Fibroblast of lung (primary cell): Measurements from ENCODE around the gene GRIN2A. TPM values are rescaled to one million over a fixed set of nuclear protein-coding genes. Genes with fewer than 3 reads are reported as not detected.
A peak's percentile ranks its signal among the peaks of the same experiment; 100 is the strongest.

Experiments used
- DNase-seq, 2 donors: peaks; one replicate each; pipeline versions ENCODE4 v3.0.0 to v3.0.0-alpha.2; 2010; ENCODE audit warnings: low read depth in 2 of 2
- H2AFZ ChIP-seq: 2 replicates; pipeline ENCODE4 v1.5.1; 2012; ENCODE audit warnings: low read length, control low read depth, inconsistent platforms
- H3K27ac ChIP-seq: 2 replicates; pipeline ENCODE4 v1.5.1; 2011; ENCODE audit warnings: low read length, control low read depth; ENCODE audit not compliant: insufficient read depth
- H3K27me3 ChIP-seq: 2 replicates; pipeline ENCODE4 v1.5.1; 2011; ENCODE audit warnings: mild to moderate bottlenecking, low read length; ENCODE audit not compliant: control insufficient read depth, insufficient read depth
- H3K36me3 ChIP-seq: 2 replicates; pipeline ENCODE4 v1.5.1; 2011; ENCODE audit warnings: low read length; ENCODE audit not compliant: control insufficient read depth, insufficient read depth
- H3K4me1 ChIP-seq: 2 replicates; pipeline ENCODE4 v1.5.1; 2011; ENCODE audit warnings: low read length; ENCODE audit not compliant: control insufficient read depth, insufficient read depth; ENCODE audit errors: extremely low read depth
- H3K4me2 ChIP-seq: 2 replicates; pipeline ENCODE4 v1.5.1; 2011; ENCODE audit warnings: low read length, control low read depth; ENCODE audit not compliant: insufficient read depth; ENCODE audit errors: extremely low read depth
- H3K4me3 ChIP-seq, 4 experiments: fragments of 200-600 bp in 1 of 4; sonication (generic) in 1 of 4; replicated peaks in 1 of 4; 2 replicates each; pipeline ENCODE4 v1.5.1; 2011 to 2016; ENCODE audit warnings: low read length in 4 of 4, low read depth in 3 of 4, mild to moderate bottlenecking in 3 of 4, control low read depth in 2 of 4, inconsistent platforms in 1 of 4, mixed read lengths in 1 of 4; ENCODE audit not compliant: insufficient read depth in 1 of 4; ENCODE audit errors: control extremely low read depth in 1 of 4
- H3K79me2 ChIP-seq: 2 replicates; pipeline ENCODE4 v1.5.1; 2012; ENCODE audit warnings: mild to moderate bottlenecking, low read length, inconsistent platforms; ENCODE audit not compliant: control insufficient read depth, insufficient read depth
- H3K9ac ChIP-seq: 2 replicates; pipeline ENCODE4 v1.5.1; 2011; ENCODE audit warnings: mild to moderate bottlenecking, low read length, control low read depth; ENCODE audit not compliant: insufficient read depth
- H3K9me3 ChIP-seq: 2 replicates; pipeline ENCODE4 v1.5.1; 2012; ENCODE audit warnings: low read depth, low read length; ENCODE audit not compliant: control insufficient read depth, insufficient read depth
- H4K20me1 ChIP-seq: 2 replicates; pipeline ENCODE4 v1.5.1; 2011; ENCODE audit warnings: low read length; ENCODE audit not compliant: control insufficient read depth, insufficient read depth; ENCODE audit errors: extremely low read depth
- EZH2 ChIP-seq: IDR thresholded peaks from 2 replicates; pipeline ENCODE4 v1.5.1; 2012; ENCODE audit warnings: low read length, control low read depth, mild to moderate bottlenecking; ENCODE audit errors: missing control alignments
- polyA plus RNA-seq, 2 donors: library from polyadenylated mRNA; depleted of rRNA in 1 of 2; stranded (reverse) in 1 of 2; unstranded in 1 of 2; fragments of >200 nt; gene quantifications; 2 replicates each; pipeline ENCODE4 v1.2.1, GENCODE V29; 2011 to 2012; ENCODE audit warnings: missing spikeins in 1 of 2
- total RNA-seq: library from RNA; depleted of rRNA; stranded (reverse); fragments of >200 nt; gene quantifications from 2 replicates; pipeline ENCODE4 v1.2.1, GENCODE V29; 2014
- TF ChIP-seq, protein P1 (sequence below), 2 donors: IDR thresholded peaks in 1 of 2; conservative IDR thresholded peaks in 1 of 2; 1 replicate in 1 of 2; 2 replicates in 1 of 2; pipeline ENCODE4 v1.5.1; 2011 to 2012; ENCODE audit warnings: low read length in 2 of 2, control low read depth in 1 of 2, inconsistent platforms in 1 of 2, low read depth in 1 of 2, mild to moderate bottlenecking in 1 of 2

GRIN2A gene
- total and polyA plus RNA-seq, 2 donors (not counting 1 experiment from before 2014, with no cell fraction given), result 0.15 to 0.33 TPM

DNA sequence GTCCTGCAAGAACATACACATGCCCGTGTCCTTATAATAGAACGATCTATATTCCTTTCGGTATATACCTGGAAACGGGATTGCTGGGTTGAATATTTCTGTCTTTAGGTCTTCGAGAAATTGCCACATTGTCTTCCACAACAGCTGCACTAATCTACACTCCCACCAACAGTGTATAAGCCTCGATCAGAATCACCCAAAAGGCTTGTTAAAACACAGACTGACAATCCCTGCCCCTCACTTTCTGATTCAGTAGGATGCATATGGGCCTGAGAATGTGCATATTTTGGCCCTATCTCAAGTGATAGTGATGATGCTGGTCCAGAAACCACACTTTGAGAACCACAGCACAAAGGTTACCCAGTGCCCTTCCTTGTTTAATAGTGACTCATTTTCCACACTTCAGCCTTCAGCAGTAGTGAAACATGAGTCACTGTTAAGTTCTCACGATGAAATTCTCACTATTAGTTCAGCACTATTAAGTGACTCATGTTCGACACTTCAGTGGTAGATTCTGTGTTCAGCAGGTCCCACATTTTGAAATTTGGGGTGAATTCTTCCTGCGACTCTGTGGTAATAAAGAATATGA is 215.6 kb downstream of the GRIN2A start:
- Histone ChIP-seq H3K4me2 (no peak overlapping the region), H4K20me1 (no peaks in the 10 kb centered on the region), H3K27ac (no peak overlapping the region), H3K9me3 (no peaks in the 10 kb centered on the region), H3K36me3 (no peaks in the 10 kb centered on the region), H2AFZ (no peak overlapping the region), H3K4me3 (no peak overlapping the region), H3K4me1 (no peaks in the 10 kb centered on the region), H3K9ac (no peak overlapping the region), H3K79me2 (no peaks in the 10 kb centered on the region), H3K27me3 (no peaks in the 10 kb centered on the region)
- no peak for TF ChIP-seq EZH2
- TF ChIP-seq, protein P1, sequence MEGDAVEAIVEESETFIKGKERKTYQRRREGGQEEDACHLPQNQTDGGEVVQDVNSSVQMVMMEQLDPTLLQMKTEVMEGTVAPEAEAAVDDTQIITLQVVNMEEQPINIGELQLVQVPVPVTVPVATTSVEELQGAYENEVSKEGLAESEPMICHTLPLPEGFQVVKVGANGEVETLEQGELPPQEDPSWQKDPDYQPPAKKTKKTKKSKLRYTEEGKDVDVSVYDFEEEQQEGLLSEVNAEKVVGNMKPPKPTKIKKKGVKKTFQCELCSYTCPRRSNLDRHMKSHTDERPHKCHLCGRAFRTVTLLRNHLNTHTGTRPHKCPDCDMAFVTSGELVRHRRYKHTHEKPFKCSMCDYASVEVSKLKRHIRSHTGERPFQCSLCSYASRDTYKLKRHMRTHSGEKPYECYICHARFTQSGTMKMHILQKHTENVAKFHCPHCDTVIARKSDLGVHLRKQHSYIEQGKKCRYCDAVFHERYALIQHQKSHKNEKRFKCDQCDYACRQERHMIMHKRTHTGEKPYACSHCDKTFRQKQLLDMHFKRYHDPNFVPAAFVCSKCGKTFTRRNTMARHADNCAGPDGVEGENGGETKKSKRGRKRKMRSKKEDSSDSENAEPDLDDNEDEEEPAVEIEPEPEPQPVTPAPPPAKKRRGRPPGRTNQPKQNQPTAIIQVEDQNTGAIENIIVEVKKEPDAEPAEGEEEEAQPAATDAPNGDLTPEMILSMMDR (conservative IDR thresholded peaks at IDR 0.05 in 1 of 2, IDR thresholded peaks at IDR 0.05 in 1 of 2; ENCODE audit: low read depth in 1 of 2, low read length in 2 of 2), result no peak
- peak in 1 of 2 donors; percentile 80 for DNase-seq

DNA sequence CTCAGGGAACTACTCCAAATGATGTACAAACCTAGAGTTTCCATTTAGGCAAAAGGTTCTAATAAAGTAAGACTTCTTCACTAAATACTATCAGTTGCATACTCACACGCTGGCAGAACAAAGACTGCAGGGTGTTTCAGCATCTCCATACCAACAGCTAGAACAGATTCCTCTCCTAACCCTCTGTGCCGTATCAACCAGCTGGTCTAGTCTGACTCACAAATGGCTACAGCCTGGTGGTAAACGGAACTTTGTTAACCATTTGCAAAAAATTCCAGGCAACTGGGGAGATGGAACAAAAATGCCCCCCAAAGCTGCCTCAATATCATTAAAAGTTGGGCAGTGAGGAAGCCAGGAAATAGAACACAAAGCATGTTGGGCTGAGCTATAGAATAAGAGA is 217.1 kb downstream of the GRIN2A start:
- Histone ChIP-seq H2AFZ (no peak overlapping the region), H3K36me3 (no peaks in the 10 kb centered on the region), H3K9ac (no peak overlapping the region), H4K20me1 (no peaks in the 10 kb centered on the region), H3K4me2 (no peak overlapping the region), H3K4me3 (no peak overlapping the region), H3K79me2 (no peaks in the 10 kb centered on the region), H3K27ac (no peak overlapping the region), H3K27me3 (no peaks in the 10 kb centered on the region), H3K9me3 (no peaks in the 10 kb centered on the region), H3K4me1 (no peaks in the 10 kb centered on the region)
- TF ChIP-seq, protein P1 (conservative IDR thresholded peaks at IDR 0.05 in 1 of 2, IDR thresholded peaks at IDR 0.05 in 1 of 2; ENCODE audit: low read depth in 1 of 2, low read length in 2 of 2), result no peak
- no peak for TF ChIP-seq EZH2
- DNase-seq, result peak in 1 of 2 donors; percentile 40

- Histone ChIP-seq H3K4me2 (no peak overlapping the region), H2AFZ (no peak overlapping the region), H4K20me1 (no peaks in the 10 kb centered on the region), H3K79me2 (no peaks in the 10 kb centered on the region), H3K9me3 (no peaks in the 10 kb centered on the region), H3K4me3 (no peak overlapping the region), H3K27me3 (no peaks in the 10 kb centered on the region), H3K27ac (no peak overlapping the region), H3K36me3 (no peaks in the 10 kb centered on the region), H3K4me1 (no peaks in the 10 kb centered on the region), H3K9ac (no peak overlapping the region)
- no peak for DNase-seq
- no peak for TF ChIP-seq EZH2
- TF ChIP-seq, protein P1 (conservative IDR thresholded peaks at IDR 0.05 in 1 of 2, IDR thresholded peaks at IDR 0.05 in 1 of 2; ENCODE audit: low read depth in 1 of 2, low read length in 2 of 2), result no peak
Observed at GRCh38 chr16:9964426-9964825, 217.8 kb downstream of the GRIN2A start.
